Measurements from ENCODE around the gene S1PR2. TPM values are rescaled to one million over a fixed set of nuclear protein-coding genes. Genes with fewer than 3 reads are reported as not detected.
"Not testable (repeated sequence)": the region's sequence is repeated elsewhere in the genome, so short reads cannot be mapped to it uniquely, and the experiment has no call there.

The S1PR2 gene
- total and polyA plus RNA-seq, 7 donors = 0.17 to 2.0 (median 1.1) TPM

DNA sequence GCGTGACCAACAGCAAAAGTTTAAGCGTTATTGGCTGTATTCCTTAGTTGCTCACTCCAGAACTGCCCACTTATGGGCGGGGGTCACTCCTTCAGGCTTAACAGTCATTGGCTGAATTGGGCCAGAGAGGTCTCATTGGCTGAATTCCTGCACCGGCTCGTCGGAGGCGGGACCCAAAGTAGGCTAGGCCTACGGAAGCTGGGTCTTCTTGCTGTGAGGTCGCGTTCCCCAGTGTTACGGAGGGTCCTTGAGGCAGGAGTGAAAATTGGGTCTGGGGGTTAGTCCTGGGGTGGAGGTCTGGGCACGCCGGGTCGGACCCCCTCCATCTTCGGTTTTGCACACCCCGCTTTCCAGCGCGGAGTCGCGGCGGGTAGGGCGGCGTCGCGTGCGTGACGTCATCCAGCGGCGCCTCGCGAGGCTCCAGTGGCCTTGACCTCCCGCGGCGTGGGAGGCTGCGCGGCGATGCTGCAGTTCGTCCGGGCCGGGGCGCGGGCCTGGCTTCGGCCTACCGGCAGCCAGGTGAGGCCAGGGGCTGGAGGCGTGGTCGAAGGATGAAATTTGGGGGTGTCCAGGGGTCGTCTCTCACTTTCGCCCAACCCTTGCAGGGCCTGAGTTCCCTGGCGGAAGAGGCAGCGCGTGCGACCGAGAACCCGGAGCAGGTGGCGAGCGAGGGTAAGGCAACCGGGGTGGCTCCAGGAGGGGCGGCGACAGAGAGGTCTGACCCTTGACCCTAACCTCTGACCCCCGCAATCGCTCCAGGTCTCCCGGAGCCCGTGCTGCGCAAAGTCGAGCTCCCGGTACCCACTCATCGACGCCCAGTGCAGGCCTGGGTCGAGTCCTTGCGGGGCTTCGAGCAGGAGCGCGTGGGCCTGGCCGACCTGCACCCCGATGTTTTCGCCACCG, 20.9 kb upstream of the S1PR2 start, which contains the start of gene MRPL4:
Gene MRPL4, plus strand, starts transcription at position 423 of the 903 bp plus-strand sequence. Its CDS starts 40 bp downstream, at position 463.
- H3K4me3 ChIP-seq = peak within 1 kb of the TSS; percentile 93
- DNase-seq (peak; percentile 95 to 97), ATAC-seq (peak; percentile 95 to 97 (median 96))
- H3K9me3 ChIP-seq = no peaks in the 10 kb centered on the region
- TF ChIP-seq, protein P1, sequence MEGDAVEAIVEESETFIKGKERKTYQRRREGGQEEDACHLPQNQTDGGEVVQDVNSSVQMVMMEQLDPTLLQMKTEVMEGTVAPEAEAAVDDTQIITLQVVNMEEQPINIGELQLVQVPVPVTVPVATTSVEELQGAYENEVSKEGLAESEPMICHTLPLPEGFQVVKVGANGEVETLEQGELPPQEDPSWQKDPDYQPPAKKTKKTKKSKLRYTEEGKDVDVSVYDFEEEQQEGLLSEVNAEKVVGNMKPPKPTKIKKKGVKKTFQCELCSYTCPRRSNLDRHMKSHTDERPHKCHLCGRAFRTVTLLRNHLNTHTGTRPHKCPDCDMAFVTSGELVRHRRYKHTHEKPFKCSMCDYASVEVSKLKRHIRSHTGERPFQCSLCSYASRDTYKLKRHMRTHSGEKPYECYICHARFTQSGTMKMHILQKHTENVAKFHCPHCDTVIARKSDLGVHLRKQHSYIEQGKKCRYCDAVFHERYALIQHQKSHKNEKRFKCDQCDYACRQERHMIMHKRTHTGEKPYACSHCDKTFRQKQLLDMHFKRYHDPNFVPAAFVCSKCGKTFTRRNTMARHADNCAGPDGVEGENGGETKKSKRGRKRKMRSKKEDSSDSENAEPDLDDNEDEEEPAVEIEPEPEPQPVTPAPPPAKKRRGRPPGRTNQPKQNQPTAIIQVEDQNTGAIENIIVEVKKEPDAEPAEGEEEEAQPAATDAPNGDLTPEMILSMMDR (IDR thresholded peaks at IDR 0.05) = no peak
- peaks cover 4% of the 10 kb centered on the region for H3K4me1 ChIP-seq
- peaks cover 2 to 37% of the 10 kb centered on the region in 2 donors for H3K36me3 ChIP-seq (ENCODE audit: insufficient read depth in 1 of 2, low read depth in 1 of 2)
- no peaks in the 10 kb centered on the region for H3K27me3 ChIP-seq (ENCODE audit: insufficient read depth in 3 of 3, low read length in 2 of 3)
- intact Hi-C loops (cut with DNase I) = loop anchor here in 1 of 2 donors (2.0 to 5.0 kb wide), 3 partner anchors 59 to 320 kb away; partner anchors contain the start of gene EIF3G
- peak within 1 kb of the TSS; percentile 89 for H3K27ac ChIP-seq
- 0% methylated on average over 63 to 77 of the region's 77 CpGs for WGBS, 3 donors

DNA sequence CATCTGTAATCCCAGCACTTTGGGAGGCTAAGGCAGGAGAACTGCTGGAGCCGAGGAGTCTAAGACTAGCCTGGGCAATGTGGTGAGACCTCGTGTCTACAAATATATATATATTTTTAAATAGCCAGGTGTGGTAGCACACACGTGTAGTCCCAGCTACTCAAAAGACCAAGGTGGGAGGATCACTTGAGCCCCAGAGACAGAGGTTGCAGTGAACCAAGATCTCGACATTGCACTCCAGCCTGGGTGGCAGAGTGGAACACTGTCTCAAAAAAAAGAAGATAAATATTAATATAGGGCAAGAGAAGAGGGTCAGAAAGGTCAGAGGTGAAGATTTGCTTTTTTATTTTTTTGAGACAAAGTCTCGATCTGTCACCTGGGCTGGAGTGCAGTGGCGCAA, 15.4 kb upstream of the S1PR2 start:
- WGBS, 3 donors = 82 to 85% (median 84%) methylated on average over 6 of the region's 6 CpGs
- TF ChIP-seq, protein P1 (IDR thresholded peaks at IDR 0.05) = no peak
- Histone ChIP-seq H3K4me1 (no peaks in the 10 kb centered on the region), H3K4me3 (no peak overlapping the region), H3K27ac (no peak overlapping the region), H3K27me3 (ENCODE audit: insufficient read depth in 3 of 3, low read length in 2 of 3) (no peaks in the 10 kb centered on the region), H3K36me3 (ENCODE audit: insufficient read depth in 1 of 2, low read depth in 1 of 2) (no peaks in the 10 kb centered on the region), H3K9me3 (no peaks in the 10 kb centered on the region)
- intact Hi-C loops (cut with DNase I) = no loop called here
- ATAC-seq (no peak), DNase-seq (no peak)

DNA sequence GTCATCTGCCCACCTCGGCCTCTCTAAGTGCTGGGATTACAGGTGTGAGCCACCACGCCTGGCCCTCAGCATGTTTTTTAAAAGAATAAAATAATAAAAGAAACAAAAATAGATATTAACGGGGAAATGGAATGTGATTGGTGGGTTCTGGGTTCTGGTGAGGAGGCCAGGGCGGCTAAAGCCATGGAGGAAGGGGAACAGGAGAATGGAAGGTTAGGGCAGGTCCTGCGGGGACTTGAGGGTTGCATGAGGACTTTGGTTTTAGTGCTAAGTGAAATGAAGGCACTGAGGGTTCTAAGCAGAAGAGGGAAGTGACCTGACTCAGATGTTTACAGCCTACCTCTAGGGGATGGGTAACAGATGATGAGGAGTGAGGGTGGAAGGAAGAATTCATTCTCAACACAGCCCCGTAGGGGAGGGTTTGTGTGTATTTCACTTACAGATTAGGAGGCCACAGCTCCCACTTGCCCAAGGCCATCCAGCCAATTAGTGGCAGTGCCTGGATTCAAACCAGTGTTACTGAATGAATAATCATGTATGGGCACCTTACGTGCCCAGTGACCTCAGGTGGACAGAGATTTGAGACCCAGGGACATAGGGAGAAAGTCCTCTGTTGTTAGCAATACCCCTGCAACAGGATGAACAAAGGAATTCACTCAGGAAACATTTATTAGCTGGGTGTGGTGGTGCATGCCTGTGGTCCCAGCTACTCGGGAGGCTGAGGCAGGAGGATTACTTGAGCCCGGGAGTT, 14.2 kb upstream of the S1PR2 start:
- DNase-seq (no peak), ATAC-seq (no peak)
- TF ChIP-seq, protein P1 (IDR thresholded peaks at IDR 0.05) = no peak
- H3K4me3 ChIP-seq = no peak overlapping the region
- no peaks in the 10 kb centered on the region for H3K9me3 ChIP-seq
- H3K4me1 ChIP-seq = no peaks in the 10 kb centered on the region
- WGBS, 3 donors = 79 to 85% (median 82%) methylated on average over 9 of the region's 9 CpGs
- H3K36me3 ChIP-seq (ENCODE audit: insufficient read depth in 1 of 2, low read depth in 1 of 2) = no peaks in the 10 kb centered on the region
- no peaks in the 10 kb centered on the region for H3K27me3 ChIP-seq (ENCODE audit: insufficient read depth in 3 of 3, low read length in 2 of 3)
- no peak overlapping the region for H3K27ac ChIP-seq
- intact Hi-C loops (cut with DNase I) = no loop called here

DNA sequence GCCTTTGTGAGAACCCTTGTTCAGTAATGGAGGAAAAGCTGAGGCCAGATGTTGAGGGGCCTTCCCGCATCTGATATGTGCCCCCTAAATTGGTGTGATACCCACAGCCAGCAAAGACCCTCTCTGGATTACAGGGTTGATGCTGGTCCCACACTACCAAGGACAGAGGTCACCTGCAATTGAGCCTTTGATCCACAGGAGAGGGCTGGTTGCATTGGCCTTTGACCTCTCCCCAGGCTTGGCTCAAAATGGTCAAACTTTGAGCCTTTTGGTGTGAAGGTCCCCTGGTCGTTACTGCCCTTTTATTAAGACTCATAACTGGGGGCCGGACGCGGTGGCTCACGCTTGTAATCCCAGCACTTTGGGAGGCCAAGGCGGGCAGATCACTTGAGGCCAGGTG, 12.5 kb upstream of the S1PR2 start:
- ATAC-seq (no peak), DNase-seq (no peak)
- Histone ChIP-seq H3K36me3 (ENCODE audit: insufficient read depth in 1 of 2, low read depth in 1 of 2) (no peaks in the 10 kb centered on the region), H3K4me3 (no peak overlapping the region), H3K27me3 (ENCODE audit: insufficient read depth in 3 of 3, low read length in 2 of 3) (no peaks in the 10 kb centered on the region), H3K4me1 (no peaks in the 10 kb centered on the region), H3K9me3 (no peaks in the 10 kb centered on the region), H3K27ac (no peak overlapping the region)
- TF ChIP-seq, protein P1 (IDR thresholded peaks at IDR 0.05) = no peak
- 85 to 91% (median 88%) methylated on average over 7 of the region's 7 CpGs for WGBS, 3 donors
- intact Hi-C loops (cut with DNase I) = no loop called here

DNA sequence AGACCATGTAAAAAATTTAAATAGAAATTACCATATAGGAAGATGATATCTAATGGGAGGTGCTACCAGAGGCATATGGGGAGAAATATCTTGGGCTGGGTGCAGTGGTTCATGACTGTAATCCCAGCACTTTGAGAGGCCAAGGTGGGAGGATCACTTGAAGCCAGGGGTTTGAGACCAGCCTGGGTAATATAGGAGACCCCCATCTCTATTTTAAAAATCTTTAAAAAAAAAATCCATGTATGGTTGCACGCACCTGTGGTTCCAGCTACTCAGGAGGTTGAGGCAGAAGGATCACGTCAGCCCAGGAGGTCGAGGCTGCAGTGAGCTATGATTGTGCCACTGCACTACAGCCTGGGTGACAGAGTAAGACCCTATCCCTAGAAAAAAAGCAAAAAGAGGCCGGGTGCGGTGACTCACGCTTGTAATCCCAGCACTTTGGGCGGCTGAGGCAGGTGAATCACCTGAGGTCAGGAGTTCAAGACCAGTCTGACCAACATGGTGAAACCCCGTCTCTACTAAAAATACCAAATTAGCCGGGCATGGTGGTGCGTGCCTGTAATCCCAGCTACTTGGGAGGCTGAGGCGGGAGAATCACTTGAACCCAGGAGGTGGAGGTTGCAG, 10.8 kb upstream of the S1PR2 start:
- H3K36me3 ChIP-seq (ENCODE audit: insufficient read depth in 1 of 2, low read depth in 1 of 2); ATAC-seq; DNase-seq; H3K4me1 ChIP-seq; intact Hi-C loops (cut with DNase I); H3K27me3 ChIP-seq (ENCODE audit: insufficient read depth in 3 of 3, low read length in 2 of 3); H3K4me3 ChIP-seq; H3K27ac ChIP-seq; H3K9me3 ChIP-seq: not testable (repeated sequence)
- 93 to 96% (median 94%) methylated on average over 11 of the region's 11 CpGs for WGBS, 3 donors

Measured in psoas muscle (tissue), 8 donors.